Activated CD4-positive, alpha-beta T cell treated with anti-CD3 and anti-CD28 coated beads for 48 hours (primary cell): ENCODE measurements around the gene PCSK9.
A peak's percentile ranks its signal among the peaks of the same experiment; 100 is the strongest.
"Not testable (repeated sequence)": the region's sequence is repeated elsewhere in the genome, so short reads cannot be mapped to it uniquely, and the experiment has no call there.

ENCODE experiments used
- DNase-seq: peaks from one replicate; pipeline ENCODE4 v3.0.0-alpha.2; 2020

Gene PCSK9

DNA sequence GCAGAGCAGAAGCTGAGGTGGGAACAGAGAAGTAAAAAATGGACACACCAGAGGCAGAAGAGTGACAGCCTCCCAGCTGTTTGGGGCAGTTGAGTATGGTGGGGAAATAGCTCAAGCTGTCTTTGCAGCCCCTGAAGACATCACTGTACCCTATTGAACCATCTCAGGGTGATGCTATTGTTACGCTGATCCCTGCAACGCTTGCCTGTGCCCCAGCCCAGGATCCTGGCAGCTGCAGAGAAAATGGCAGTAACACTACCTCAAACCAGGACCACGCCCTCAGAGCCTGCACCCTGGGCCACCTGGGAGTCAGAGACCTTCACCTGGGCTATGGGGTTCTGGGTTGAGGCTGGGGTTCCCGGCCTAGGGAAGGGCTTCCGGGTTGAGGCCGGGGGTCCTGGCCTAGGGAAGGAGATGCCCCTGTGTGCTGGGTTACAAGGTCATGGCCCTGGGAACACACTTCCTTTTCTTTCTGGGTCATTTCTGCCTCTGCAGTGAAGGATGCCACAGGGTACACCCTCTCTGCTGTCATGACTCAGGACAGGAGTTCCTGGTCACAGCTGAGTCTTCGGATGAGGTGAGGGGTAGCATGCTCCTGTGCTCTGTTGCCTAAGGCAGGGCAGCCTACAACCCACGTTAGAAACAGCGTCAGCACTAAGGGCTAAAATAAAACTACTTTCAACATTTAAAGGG lies 29.0 kb upstream of the PCSK9 start:
- no peak for DNase-seq

DNA sequence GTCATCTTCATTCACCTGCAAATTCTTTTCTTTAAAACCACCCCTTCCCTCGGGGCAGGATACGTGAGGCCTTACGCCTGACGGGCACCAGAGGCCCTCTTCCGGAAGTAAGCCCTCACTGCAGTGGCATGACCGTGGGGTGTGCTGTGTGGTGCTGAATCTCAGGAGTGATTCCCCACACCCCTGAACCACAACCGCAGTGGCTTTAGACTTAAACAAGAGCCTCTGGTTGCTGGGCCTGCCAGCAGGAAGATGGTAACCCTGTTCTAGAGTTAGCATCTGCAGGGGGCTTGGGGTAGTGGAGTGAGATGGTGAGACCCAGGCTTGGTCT lies 28.5 kb upstream of the PCSK9 start:
- DNase-seq = no peak

GRCh38 chr1:55012661-55013060 lies 26.7 kb upstream of the PCSK9 start:
- no peak for DNase-seq

DNA sequence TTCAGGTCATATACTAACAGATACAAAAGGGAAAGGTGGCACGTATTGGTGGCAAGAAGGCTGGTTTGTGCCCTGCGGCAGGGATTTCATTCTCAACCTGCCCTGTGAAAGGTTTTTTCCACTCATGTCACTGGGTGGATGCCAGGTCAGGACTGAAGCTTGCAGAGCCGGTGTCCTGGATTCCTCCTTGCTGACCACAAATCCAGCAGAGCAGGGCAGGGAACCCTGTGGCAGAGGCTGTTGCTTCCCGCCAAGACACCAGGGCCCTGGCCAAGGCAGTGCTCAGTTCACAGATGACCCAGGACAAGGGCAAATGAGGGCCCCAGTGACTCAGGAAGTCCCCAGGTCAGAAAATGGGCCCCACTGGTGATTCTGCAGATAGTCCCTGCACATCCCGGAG lies 24.2 kb upstream of the PCSK9 start:
- no peak for DNase-seq

DNA sequence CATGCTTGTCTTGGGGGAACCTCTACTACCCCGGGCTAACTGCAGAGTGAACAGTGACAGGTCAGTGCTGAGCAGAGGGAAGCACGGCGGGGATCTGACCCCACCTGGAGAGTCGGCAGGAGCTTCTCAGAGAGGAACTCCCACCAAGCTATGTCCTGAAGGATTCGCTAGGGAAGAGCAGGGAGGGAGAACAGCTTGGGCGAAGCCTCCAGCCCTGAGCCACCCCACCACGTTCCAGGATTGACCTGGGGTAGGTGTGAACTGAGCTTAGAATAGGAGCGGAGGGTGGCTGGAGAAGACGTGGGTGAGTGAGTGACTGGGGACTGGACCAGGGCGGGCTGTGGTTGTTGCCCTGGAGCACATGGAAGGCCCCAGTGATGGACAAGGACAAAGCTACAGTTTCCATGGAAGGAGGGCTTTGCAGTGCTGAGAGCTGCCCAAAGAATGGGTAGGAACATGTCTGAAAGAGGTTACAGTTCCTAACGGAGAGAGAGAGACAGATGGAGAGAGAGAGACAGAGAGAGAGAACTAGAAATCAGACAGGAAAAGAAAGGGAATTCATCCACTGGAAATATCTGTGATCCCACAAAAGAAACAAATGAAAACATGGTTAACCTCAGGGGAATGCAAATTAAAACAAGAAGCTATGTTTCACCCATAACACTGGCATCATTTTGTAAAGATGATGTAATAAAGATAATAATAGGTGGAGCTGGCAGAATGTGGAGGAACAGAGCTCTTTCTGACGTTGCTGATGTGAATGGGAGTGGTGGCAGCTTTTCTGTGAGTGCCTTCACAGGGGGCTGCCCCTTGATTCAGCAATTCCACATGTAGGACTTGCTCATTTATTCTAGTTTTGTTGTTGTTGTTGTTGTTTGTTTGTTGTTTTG lies 23.4 kb upstream of the PCSK9 start:
- no peak for DNase-seq

DNA sequence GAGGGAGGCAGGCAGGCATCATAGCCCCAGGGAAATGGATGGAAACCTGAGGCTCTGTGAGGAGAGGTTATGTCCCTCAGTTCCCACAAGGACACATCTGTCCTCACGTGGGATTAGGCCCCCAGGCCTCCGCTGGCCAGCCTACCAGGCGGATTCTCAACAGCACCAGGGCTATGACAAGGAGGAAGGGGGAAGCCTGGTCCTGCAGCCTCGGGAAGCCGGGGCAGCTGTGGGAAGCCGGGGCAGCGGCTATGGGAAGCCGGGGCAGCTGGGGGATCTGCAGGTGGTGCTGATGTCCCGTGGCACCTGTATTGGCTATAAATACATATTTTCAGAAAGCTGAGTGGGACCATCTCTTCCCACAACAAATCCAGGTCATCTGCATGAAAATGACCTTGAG lies 21.0 kb upstream of the PCSK9 start:
- no peak for DNase-seq

DNA sequence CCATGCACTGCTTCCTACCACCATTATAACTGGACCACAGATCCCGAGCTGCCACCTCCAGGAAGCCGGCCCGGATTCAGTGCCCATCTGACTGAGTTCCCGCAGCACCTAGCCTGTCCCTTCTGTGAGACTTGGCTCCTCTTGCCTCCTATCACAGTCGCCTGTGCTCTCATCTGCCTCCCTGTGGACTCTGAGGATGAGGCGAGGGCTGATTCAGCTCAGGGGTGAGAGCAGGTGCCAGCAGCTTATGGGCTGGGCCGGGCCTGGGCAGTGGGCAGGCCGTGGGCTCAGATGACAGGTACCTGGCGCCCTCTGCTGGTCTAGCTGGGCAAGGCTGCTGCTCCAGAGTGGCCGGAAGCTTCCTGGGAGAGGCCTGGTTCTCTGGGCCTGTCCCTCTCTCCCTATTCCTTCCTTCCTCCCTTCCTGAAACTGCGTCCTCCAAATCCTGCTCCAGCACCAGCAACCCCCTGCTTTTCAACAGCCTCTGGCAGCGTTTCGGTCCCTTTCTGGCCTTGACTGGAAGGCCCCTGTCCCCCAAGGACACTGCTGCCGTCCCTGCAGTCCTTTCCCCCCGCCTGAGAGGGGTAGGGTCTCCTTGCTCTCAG lies 17.3 kb upstream of the PCSK9 start:
- peak; percentile 85 for DNase-seq

DNA sequence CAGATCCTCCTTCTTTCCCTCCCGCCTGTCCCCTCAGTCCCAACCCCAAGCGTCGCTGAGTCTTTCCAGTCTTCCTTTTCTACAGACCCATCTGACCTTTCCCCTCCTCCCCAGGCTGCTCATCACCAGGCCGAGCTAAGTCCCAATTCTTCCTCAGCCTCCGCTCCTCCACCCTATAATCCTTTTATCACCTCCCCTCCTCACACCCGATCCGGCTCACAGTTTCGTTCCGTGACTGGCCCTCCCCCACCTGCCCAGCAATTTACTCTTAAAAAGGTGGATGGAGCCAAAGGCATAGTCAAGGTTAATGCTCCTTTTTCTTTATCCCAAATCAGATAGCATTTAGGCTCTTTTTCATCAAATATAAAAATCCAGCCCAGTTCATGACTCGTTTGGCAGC lies 15.2 kb upstream of the PCSK9 start:
- not testable (repeated sequence) for DNase-seq

- DNase-seq = not testable (repeated sequence)
Observed at GRCh38 chr1:55026682-55027081, 12.7 kb upstream of the PCSK9 start.

- DNase-seq = not testable (repeated sequence)
Observed at GRCh38 chr1:55031098-55031497, 8.2 kb upstream of the PCSK9 start.

DNA sequence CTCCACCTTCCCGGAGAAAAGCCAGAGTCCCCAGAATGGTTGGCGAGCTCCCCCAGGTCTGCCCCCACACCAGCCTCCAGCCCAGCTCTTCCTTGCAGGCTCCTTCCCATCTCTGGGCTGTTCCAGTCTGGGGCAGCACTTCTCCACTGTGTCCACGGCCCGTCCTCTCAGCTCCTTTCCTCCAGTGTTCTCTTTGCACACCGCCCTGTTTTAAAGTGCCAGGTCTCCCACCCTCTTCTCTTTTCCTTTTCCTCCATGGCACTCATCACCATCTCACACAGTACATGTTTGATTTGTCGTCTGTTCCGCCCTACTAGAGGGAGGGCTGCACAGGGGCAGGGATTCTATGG lies 6.1 kb upstream of the PCSK9 start:
- no peak for DNase-seq

GRCh38 chr1:55034476-55035133 lies 4.7 kb upstream of the PCSK9 start:
- DNase-seq = no peak

DNA sequence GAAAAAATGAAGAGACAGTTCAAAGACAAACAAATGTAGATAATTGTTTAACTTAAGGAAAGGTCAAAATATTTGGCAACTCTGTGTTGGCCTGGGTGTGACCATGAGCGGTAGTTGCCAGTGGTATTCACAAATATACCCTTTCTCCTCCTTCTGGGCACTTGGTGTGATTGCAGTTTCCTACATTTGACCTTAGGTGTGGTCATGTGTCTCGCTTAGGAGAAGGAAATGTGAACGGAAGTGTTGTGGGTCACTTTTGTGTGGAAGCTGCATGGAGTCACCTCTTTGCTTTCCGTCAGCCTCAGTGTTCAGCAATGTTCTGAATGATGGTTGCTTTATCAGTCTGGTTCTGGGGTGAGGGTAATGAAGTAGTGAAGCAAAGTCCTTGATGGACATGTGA lies 3.4 kb upstream of the PCSK9 start:
- DNase-seq = no peak

GRCh38 chr1:55037733-55038551 lies 1.4 kb upstream of the PCSK9 start:
- DNase-seq = no peak

DNA sequence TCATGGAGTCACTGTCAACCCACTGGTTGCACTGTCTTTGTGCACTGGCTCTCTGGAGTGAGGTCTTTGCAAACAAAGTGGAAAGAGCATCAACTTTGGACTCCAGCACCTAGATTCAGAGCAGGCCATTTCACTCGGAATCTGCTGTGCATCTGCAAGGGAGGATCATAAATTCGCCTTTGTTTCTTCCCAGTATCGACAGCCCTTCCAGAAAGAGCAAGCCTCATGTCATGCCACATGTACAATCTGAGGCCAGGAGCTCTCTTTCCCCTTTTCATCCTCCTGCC lies 853 bp upstream of the PCSK9 start:
- DNase-seq = no peak

- no peak for DNase-seq
Observed at GRCh38 chr1:55038974-55039341, 390 bp upstream of the PCSK9 start.

- DNase-seq = no peak
Observed at GRCh38 chr1:55040083-55040932, 960 bp downstream of the PCSK9 start.

GRCh38 chr1:55040933-55041494 lies 1.7 kb downstream of the PCSK9 start:
- no peak for DNase-seq

DNA sequence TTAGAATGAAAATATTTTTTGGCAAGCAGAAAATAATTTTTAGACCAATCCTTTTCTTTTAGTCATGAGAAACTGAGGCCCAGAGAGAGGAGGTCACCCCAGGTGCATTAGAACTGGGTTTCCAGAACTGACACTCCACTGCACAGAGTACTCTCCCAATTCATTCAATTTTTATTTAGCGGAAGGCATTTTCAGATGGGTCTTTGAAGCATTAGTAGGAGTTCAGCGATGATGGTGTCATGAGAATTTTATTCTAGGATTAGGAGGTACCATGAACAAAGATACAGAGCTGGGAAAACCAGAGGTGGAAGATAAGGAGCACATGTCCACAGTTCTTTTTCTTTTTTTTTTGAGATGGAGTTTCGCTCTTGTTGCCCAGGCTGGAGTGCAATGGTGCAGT lies 2.3 kb downstream of the PCSK9 start:
- DNase-seq = no peak

- no peak for DNase-seq
Observed at GRCh38 chr1:55043011-55043410, 3.7 kb downstream of the PCSK9 start.

DNA sequence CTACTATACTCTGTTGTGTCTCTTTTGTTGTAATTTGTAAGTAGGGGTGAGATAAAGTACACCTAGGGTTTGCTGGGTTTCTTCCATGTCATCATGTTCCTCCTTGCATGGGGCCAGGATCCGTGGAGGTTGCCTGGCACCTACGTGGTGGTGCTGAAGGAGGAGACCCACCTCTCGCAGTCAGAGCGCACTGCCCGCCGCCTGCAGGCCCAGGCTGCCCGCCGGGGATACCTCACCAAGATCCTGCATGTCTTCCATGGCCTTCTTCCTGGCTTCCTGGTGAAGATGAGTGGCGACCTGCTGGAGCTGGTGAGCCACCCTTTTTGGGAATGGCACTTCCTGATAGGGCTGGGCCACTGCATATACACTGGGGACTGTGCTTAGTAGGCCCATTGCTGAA lies 4.4 kb downstream of the PCSK9 start:
- no peak for DNase-seq
